Neutrophil (primary cell): Measurements from ENCODE around the gene MEIS2.

Experiments used
- H3K27ac ChIP-seq: fragments of 200-600 bp; sonication (generic); 2 replicates; pipeline ENCODE4 v1.5.1; 2016; ENCODE audit warnings: mild to moderate bottlenecking, moderate library complexity
- H3K27me3 ChIP-seq: fragments of 200-600 bp; sonication (generic); 2 replicates; pipeline ENCODE4 v1.6.0; 2016; ENCODE audit warnings: mild to moderate bottlenecking
- H3K36me3 ChIP-seq: fragments of 200-600 bp; sonication (generic); 2 replicates; pipeline ENCODE4 v1.5.1; 2017
- H3K4me1 ChIP-seq, 2 experiments: fragments of 200-600 bp in 1 of 2; sonication (generic) in 1 of 2; 1 replicate in 1 of 2; 2 replicates in 1 of 2; pipeline versions ENCODE4 v1.5.1 to v1.6.1; 2013 to 2016; ENCODE audit warnings: low read depth in 1 of 2, low read length in 1 of 2, mild to moderate bottlenecking in 1 of 2, moderate library complexity in 1 of 2; ENCODE audit not compliant: control insufficient read depth in 1 of 2, insufficient read depth in 1 of 2
- H3K4me3 ChIP-seq, 2 experiments: fragments of 200-600 bp in 1 of 2; sonication (generic) in 1 of 2; 1 replicate in 1 of 2; 2 replicates in 1 of 2; pipeline ENCODE4 v1.5.1; 2013 to 2016; ENCODE audit warnings: low read depth in 1 of 2, low read length in 1 of 2, mild to moderate bottlenecking in 1 of 2, moderate library complexity in 1 of 2
- H3K9me3 ChIP-seq: fragments of 200-600 bp; sonication (generic); 2 replicates; pipeline ENCODE4 v1.5.1; 2016
- TF ChIP-seq, protein P1 (sequence below): fragments of 200-600 bp; sonication (generic); IDR thresholded peaks from 2 replicates; pipeline ENCODE4 v1.5.1; 2016; ENCODE audit warnings: antibody characterized with exemption

The MEIS2 gene

DNA sequence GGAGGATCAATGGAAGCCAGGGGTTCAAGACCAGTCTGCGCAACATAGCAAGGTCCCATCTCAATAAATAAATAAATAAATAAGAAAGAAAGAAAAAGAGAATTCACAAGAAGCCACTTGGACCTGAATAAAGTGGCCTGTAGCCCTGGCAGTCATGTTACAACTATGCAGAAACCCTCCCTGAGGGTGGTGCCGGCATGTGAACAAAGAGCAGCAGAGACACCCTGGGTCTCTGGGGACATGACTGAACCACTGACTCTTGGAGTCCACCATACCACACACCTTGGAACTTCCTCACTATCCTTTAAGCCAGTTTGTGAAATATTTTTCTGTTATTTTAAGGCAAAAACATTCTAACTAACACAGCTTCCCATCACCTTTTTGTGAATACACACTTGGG lies 93.0 kb downstream of the MEIS2 start:
- Histone ChIP-seq H3K36me3 (no peaks in the 10 kb centered on the region), H3K4me1 (no peaks in the 10 kb centered on the region), H3K27me3 (no peaks in the 10 kb centered on the region), H3K9me3 (no peaks in the 10 kb centered on the region), H3K4me3 (no peak overlapping the region), H3K27ac (no peak overlapping the region)
- TF ChIP-seq, protein P1, sequence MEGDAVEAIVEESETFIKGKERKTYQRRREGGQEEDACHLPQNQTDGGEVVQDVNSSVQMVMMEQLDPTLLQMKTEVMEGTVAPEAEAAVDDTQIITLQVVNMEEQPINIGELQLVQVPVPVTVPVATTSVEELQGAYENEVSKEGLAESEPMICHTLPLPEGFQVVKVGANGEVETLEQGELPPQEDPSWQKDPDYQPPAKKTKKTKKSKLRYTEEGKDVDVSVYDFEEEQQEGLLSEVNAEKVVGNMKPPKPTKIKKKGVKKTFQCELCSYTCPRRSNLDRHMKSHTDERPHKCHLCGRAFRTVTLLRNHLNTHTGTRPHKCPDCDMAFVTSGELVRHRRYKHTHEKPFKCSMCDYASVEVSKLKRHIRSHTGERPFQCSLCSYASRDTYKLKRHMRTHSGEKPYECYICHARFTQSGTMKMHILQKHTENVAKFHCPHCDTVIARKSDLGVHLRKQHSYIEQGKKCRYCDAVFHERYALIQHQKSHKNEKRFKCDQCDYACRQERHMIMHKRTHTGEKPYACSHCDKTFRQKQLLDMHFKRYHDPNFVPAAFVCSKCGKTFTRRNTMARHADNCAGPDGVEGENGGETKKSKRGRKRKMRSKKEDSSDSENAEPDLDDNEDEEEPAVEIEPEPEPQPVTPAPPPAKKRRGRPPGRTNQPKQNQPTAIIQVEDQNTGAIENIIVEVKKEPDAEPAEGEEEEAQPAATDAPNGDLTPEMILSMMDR: no peak

DNA sequence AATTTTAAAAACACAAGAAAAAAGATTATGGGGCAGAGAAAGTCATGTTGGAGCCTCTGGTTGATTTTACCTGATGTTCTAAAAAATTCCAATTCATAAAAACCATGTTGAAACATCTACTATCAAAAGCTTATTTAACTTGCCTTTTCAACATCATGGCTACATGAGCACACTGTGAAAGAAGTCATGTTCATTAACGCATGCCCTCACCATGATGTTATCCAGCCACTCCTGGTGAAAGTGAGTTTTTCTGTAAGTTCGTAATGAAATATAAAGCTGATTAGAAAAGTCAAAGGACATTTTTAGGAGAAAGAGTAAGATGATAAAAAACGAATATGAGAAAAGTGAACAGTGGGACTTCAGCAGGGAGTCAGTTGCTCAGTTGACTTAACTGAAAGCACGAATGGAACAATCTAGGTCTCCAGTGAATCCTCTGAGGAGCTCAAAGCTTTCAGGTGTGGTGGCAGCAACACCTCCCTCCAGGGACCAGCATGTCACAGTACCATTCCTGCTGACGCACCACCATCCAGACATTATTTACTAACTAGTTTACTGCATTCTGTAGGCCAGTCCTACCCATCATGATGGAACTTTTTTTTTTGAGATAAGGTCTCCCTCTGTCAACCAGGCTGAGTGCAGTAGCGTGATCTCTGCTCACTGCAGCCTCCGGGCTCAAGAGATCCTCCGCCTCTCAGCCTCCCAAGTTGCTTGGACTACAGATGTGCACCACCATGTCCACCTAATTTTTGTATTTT lies 95.2 kb downstream of the MEIS2 start:
- no peak overlapping the region for H3K4me3 ChIP-seq
- no peaks in the 10 kb centered on the region for H3K27me3 ChIP-seq
- no peaks in the 10 kb centered on the region for H3K4me1 ChIP-seq
- H3K36me3 ChIP-seq: no peaks in the 10 kb centered on the region
- TF ChIP-seq, protein P1: no peak
- H3K9me3 ChIP-seq: no peaks in the 10 kb centered on the region
- H3K27ac ChIP-seq: no peak overlapping the region

DNA sequence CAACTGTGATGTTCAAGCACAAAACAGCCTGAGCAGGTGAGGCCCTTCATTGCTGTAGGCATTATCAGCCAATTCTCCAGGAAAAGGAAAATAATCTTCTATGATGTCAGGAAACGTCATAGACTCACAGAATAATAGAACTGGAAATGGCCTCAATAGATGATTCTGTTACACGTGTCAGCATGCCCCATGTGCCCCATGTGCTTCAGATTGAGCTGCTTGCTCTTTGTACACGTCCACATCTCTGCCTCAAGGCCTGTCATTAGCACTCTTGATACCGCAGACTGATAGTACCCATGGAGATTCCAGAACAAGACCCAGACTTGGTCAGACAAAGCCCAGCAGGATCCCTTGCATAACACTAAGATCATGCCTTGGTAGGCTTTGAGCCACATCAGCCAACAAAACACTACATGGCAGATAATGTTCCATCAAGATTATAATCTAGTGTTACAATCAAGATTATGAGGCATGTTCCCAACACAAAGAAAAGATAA lies 95.9 kb downstream of the MEIS2 start:
- H3K36me3 ChIP-seq: no peaks in the 10 kb centered on the region
- no peaks in the 10 kb centered on the region for H3K4me1 ChIP-seq
- no peak overlapping the region for H3K4me3 ChIP-seq
- no peaks in the 10 kb centered on the region for H3K27me3 ChIP-seq
- H3K27ac ChIP-seq: no peak overlapping the region
- TF ChIP-seq, protein P1: no peak
- no peaks in the 10 kb centered on the region for H3K9me3 ChIP-seq

DNA sequence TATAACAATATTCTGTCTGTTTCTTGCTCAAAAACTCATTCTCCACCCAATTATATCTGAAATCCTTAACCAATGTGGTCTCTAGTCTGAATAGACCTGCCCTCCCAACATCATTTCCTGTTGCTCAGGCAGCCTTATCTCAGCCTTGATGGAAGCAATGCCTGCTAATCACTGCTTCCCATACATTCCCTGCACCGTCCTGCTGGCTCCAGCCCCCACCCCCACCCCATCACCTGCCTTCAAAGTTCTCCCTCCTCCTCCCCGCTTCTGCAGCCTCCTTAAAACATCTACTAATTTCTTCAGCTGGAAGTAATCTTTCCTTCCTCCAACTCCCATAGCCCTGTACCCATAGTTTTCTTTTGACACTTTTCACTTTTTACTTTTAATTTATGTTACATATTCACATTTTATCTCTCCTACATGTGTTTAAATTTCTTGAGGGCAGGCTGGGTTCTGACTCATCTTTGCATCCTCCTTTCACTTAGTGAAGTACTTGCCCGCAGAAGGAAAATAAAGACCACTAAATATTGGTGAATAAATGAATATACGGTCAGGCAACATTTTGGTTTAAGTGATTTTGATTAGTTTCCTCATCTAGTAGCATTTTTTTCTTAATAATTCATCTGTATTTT lies 98.2 kb downstream of the MEIS2 start:
- no peaks in the 10 kb centered on the region for H3K36me3 ChIP-seq
- no peak overlapping the region for H3K27ac ChIP-seq
- no peaks in the 10 kb centered on the region for H3K27me3 ChIP-seq
- H3K4me3 ChIP-seq: no peak overlapping the region
- no peaks in the 10 kb centered on the region for H3K9me3 ChIP-seq
- TF ChIP-seq, protein P1: no peak
- H3K4me1 ChIP-seq: no peaks in the 10 kb centered on the region

DNA sequence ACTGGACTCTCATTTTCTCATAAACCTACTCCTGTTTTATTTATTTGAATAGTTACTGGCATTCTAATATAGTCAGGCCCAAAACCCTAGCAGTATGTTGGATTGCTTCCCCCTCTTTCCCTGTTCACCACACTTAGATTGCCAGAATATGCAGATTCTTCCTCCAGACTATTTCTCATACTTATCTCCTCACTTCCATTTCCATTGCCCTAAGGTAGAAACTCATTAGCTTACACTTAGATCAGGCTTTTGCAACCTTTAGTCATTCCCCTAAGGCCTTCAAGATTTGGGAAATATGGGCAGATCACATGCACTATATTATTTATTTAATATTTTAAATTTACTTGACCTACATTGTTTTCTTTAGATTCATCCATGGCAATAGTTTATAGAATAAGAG lies 98.9 kb downstream of the MEIS2 start:
- no peak overlapping the region for H3K4me3 ChIP-seq
- H3K9me3 ChIP-seq: no peaks in the 10 kb centered on the region
- H3K36me3 ChIP-seq: no peaks in the 10 kb centered on the region
- H3K27ac ChIP-seq: no peak overlapping the region
- TF ChIP-seq, protein P1: no peak
- H3K4me1 ChIP-seq: no peaks in the 10 kb centered on the region
- H3K27me3 ChIP-seq: no peaks in the 10 kb centered on the region
